Activated CD4-positive, alpha-beta T cell treated with anti-CD3 and anti-CD28 coated beads for 24 hours (primary cell): ENCODE results near the gene SEC11A.
"Not testable (repeated sequence)": the region's sequence is repeated elsewhere in the genome, so short reads cannot be mapped to it uniquely, and the experiment has no call there.

Experiments used
- DNase-seq, 2 donors: peaks; one replicate each; pipeline ENCODE4 v3.0.0-alpha.2; 2020; ENCODE audit warnings: low read depth in 2 of 2

SEC11A gene

DNA sequence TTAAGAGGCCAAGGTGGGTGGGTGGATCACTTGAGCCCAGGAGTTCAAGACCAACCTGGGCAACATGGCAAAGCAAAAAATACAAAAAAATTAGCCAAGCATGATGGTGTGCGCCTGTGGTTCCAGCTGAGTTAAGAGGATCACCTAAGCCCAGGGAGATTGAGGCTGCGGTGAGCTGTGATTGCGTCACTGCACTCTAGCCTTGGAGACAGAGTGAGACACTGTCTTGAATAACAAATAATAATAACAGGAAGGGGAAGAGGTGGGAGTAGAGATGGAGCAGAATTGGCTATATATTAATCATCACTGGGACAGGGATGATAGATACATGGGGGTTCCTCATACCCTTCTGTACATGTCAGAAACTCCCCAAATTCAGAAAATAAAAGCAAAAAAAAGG is 34.1 kb downstream of the SEC11A start:
- no peak for DNase-seq

DNA sequence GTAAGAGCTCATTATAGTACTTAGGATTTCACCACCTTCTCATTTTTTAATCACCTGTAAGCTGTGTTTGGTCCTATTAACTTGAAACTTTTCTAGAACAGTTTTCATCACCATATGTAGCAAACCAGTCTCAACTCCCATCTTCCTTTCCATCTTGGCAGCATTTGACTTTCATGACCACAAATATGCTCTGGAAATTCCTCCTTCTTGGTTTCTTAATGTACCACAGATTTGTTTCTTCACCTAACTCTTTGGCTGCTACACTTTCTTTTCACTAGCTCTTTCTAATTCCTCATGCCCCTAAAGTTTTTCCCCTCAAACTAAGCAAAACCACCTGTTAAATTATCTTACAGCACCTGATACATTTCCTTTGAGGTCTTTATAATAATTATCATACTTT is 44.7 kb downstream of the SEC11A start:
- DNase-seq: no peak

DNA sequence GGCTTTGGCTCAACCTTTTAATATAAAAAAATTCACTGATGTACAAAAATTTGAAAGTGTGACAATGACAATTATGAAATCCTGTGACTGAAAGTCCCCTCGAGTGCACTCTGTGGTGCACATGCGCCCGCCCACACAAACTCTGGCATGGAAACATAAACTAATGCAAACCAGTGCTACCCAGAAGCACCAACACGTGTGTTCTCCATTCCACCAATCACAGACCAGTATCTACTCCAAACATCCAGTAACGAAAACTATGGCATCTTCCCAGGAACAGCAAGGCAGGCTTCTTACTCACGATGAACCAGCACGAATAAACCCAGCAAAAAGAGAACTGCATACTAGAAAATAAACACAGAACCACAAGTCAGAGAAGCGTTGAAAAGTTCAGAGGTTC is 46.2 kb downstream of the SEC11A start:
- DNase-seq: peak; percentile 30 to 34

DNA sequence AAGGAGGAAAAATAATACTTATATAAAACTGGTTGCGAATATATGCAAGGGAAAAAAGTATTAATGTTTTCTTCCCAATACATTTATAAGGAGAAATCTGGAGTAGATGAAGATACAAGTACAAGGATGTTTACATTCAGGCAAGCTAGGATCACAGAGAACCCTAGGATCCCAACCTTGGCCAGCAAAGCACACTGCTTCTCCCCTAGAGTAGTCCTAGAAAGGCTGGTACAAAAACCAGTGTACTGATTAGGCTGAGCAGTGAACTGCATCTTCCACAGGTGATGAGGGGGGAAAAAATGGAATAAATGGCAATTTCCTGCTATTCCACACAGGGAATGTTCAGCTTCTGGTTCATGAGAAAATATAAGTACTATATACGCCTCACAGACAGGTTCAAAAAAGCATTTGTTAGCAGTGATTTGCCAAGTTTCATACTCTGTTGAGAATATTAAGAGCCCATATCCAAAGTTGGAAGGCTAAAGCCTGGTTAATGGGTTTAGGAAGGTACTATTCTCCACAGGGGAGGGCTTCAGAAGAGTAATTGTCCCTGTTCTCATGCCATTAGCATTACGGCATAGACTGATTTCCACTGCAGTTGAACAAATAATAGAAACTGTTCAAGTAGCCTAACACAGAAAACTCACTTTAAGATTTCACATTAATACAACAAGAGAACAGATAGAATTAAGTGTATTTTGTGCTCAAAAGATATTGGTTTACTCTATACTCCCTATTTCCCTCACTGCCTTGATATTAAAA is 47.5 kb downstream of the SEC11A start:
- no peak for DNase-seq

DNA sequence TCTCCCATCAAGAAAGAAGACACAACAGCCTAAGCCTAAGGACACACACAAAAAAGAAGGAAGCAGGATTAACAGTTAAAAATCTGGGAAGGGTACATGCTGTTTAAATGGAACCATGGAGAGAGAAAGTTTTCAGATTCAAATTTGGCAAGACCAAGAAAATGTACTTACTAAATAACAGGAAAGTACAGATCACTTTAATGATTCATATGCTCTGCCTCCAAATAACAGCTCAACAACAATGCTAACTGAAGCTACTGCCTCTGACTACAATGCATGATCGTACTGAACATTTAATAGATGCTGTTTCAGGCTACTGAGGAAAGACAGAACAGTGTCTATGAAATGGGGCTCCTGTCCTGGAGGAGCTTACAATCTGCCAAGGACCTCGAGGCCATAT is 49.6 kb downstream of the SEC11A start:
- DNase-seq: no peak

DNA sequence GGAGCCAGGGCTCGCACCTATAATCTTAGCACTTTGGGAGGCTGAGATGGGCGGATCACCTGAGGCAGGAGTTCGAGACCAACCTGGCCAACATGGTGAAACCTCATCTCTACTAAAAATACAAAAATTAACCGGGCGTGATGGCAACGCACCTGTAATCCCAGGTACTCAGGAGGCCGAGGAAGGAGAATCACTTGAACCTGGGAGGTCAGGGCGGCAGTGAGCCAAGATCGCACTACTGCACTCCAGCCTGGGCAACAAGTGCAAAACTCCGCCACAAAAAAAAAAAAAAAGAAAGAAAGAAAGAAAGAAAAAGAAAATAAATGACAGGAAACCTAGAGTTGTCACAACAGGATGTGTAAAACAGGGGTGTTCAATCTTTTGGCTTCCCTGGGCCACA is 54.9 kb downstream of the SEC11A start:
- no peak for DNase-seq

DNA sequence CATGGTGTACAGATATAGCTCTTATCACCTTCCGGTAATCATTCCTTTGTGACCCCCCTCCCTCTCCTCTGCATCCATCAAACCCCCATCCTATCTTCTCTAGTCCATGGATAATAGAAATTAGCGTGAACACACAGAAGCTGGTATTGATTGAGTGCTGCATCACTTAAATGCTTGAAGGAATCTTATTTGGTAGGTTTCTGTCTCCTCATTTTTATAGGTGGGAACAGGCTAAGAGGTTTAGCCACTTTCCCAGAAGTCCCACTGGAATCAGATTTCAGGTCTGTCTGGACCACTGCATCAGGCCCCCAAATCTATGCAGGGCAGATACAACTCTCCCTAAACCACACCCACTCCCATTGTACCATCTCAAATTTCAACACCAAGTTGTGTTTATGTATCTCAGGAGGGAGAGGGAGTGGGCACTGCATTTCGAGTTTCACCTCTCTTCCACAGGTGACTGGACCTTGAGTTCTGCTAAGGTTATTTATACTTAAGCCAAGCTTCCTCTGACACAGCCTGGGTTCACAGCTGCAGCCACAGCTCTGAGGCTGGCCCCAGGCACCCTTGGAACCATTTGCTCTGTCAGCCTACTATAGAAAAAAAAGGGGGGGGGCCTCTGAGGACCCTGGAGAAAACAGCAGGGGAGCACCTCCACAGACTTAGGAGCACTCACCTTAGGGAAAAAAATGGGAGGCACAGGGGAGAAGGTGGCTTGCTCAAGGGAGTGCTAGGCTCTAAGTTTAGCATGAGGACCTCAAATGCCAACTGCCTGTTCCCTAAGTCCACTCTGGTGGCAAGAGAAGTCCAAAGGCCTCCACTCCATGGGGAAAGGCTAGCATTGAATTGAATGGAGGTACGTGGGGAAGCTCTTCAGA is 55.8 kb downstream of the SEC11A start:
- DNase-seq: no peak

DNA sequence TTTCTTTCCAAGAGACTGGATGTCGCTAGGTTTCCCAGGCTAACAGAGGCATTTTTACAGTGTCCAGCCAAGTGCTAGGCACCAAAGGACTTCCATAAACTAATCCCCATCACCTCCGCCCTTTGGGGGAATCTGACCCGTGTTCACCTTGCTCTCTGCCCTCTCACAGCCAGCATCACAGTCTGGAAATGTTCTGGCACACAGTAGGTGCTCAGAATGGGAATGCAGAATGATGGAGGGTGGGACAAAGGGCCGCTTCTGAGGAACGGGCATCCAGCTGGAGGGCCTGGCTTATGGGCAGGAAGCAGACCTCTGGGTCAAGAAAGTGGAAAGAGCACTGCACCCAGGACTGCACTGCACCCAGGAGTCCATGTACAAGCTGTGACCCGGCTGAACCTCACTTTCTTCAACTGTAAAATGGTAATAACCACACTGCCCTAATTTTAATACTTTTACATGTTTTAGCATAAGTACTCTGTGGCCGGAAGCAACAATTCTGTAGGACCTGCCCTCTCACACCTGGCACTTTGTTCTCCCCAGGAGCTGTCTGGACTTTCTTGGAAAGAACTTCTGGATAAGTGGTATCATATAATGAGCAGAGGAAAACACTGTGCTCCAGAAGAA is 57.0 kb downstream of the SEC11A start:
- no peak for DNase-seq

DNA sequence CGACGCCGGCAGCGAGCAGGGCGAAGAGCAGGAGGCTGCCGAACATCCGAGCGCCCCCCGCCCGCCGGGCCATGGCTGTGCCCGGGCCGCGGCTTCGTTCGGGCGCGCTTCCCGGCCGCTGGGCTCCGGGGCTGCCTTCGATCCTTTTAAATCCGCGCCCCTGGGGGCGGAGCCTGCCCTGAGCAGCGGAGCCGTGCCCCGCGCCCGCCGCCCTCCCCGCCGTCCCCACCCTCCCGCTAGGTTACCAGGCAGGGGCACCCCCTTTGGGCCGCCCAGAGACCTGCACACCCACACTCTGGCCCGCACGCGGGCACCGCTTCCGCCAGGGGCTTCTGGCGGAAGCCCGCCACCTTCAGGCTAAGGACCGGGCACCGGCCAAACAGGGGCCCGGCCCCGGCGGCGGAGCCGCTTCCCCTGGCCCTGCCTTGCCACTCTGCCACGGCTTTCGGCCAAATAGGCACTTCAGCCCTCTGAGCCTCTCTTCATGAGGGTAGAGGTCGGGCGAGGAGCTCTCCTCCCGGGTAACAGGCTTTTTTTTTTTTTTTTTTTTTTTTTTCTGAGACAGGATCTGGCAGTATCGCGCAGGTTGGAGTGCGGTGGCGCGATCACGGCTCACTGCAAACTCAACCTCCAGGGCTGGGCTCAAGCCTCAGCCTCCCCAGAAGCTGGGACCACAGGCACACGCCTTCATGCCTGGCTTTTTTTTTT is 57.7 kb downstream of the SEC11A start, which contains the start of gene NMB:
Gene NMB, minus strand, starts transcription at position 120 of the 708 bp plus-strand sequence. Its CDS starts 47 bp downstream, at position 73.
- DNase-seq: peak; percentile 63 to 72

DNA sequence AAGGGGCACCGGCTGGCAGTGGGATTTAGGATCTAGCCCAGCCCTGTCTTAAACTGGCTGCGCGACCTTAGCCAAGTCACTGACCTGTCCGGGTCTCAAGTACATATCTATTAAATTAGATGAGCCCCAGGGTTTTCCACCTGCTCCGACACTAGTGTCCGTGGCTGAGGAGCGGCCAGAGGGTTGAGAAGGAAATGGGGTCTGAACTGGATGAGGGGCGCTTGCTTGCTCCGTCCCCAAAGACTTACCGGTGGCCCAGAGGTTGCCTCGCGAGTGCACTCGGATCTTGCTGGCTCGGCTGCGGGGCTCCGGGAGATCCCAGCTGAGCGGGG is 58.2 kb downstream of the SEC11A start:
- no peak for DNase-seq

DNA sequence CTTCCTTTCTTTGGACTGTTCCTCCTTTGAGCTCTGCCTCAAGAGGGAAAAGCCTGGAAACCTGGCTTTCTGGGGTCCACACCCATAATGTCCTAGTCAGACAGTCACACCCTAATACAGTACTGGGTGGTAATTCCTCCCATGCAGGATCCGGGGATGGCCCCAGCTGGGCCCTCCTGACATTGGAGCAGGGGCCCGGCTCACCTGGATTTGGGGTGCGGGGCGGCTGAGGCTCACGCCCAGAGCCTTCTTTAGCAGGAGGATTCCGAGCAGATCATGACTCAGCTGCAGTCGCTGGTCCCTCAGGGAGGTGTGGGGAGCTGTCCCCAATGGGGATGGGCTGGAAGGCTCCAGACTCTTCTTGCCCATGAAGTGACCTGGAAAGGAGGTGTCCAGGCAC is 59.0 kb downstream of the SEC11A start:
- no peak for DNase-seq

DNA sequence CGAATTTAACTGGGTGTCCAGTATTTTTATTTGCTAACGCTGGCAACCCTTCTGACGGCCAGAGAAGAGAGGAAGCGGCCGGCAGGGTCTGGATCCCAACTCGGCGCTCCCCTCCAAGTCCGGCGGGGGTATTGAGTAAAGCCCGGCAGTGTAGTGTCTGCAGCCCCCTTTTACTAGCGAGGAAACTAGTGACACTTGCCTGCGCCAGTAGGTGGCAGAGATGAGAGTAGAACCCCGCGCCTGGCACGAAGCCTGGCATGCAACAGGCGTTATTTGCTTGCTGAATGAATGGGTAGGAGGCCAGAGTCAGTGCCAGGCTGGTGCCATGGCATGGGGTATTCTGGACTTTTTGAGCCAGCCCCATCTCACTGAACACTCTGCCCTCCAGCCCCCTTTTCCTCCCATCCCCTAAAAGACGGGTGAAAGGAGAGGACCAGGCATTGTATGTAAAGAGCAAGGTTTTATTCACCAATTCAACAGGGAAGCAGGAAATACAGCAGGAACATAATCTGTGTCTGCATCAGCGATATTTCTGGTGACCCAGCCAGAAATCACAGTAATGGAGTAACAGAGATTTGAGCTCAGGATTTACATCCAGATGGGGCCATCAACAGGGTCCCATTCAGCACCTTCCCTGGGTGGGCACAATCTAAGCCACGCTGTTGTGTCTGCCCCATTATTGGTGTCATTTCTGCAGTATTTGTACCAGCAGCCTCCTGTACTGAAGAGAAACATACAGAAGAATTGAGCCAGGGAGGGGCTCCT is 61.1 kb downstream of the SEC11A start:
- peak; percentile 64 to 65 for DNase-seq

DNA sequence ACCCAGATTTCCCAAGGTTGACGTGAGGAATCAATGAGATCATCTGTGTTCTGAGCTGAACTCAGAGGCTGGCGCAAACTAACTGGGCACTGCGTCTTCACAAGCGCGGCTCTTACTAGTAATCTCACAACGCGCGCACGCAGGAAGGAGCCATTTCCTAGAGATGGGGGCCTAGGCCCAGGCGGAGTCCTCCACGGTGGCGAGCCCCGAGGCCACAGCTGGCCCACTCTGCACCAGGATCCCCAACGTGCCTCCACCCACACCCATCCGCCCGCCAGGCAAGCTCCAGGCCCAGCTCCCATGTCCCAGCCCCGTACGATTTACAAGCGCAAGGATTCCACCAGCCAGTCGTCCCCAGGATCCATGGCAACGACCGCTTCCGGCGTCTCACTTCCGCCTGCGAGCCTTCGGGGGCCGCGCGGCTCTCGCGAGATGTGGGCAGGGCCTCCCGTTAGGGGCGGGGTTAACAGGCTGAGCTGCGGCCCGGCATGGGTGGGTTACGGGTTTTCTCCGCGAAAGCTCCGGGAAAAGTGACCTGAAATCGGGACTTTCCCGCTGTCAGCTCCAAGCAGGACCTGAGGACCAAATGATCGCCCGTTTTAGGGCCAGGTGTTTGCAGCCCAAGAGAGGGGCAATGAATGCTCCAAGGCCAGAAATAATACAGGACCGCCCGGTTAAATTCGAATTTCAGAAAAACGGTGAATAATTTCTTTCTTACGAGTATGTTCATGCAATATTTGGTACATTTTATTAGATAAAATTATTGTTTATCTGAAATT is 61.8 kb downstream of the SEC11A start, which contains the start of gene WDR73:
Gene WDR73, minus strand, starts transcription at position 374 of the 779 bp plus-strand sequence. Its CDS starts 9 bp downstream, at position 365.
- peak; percentile 95 to 97 for DNase-seq

DNA sequence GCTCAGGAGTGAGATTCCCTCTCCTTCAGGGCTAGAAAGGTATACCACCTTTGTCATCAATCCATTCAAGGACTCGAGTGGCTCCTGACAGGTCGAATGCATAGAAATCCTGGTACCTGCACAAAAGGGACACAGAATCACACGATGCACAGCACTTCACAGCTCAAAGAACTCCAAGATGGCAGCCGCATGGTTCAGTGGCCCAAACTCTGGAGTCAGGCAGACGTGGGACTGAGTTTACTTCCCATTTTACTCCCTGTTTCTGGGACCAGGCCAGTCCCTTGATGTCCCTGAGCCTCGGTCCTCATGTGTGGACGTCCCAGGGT is 62.4 kb downstream of the SEC11A start:
- DNase-seq: no peak

DNA sequence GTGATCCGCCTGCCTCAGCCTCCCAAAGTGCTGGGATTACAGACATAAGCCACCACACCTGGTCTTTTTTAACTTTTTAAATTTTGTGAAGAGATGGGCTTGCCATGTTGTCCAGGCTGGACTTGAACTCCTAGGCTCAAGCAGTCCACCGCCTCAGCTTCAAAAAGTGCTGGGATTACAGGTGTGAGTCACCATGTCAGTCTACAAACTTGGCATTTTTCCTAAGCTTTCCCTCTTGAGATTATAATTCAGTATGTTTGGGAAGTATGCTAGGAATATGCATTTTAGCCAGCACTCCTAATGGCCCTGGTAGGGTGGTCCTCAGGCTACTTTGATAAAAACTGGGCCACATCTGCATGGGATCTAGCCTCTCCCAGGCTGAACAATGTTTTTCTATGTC is 66.2 kb downstream of the SEC11A start:
- DNase-seq: no peak

DNA sequence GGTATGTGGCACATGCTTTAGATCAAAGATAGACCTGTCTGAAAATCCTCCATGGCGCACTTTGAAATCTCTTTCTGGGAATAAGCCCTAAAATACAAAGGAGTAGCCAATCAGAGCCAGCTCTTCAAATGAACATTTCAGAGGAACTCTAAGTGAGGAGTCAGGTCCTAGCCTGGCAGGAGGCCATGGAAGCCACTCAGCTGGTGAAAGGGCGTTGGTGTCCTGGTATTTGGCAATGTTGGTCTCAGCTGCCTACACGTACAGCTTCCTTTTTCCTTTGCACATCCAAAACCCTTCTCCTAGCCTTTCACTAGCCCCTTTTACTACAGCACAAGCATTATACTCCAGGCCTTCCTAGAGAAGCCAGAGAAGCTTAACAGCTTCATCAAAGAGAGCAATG is 67.4 kb downstream of the SEC11A start:
- no peak for DNase-seq

DNA sequence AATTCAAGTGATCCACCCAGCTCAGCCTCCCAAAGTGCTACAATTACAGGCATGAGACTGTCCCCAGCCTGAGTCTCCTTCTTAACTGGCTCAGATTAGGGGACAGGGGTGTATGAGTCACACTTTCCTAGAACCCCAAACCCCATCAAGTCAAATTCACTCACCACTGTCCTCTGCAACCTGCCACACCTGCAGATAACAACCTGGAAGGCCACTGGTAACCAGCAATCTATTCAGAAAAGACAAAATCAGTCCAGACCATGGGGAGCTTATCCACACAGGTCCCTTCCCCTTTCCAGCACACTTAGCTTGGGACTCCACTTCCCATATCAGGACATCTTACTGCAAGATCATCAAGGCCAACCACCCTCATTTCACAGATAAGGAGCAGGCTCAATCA is 68.2 kb downstream of the SEC11A start:
- DNase-seq: no peak

DNA sequence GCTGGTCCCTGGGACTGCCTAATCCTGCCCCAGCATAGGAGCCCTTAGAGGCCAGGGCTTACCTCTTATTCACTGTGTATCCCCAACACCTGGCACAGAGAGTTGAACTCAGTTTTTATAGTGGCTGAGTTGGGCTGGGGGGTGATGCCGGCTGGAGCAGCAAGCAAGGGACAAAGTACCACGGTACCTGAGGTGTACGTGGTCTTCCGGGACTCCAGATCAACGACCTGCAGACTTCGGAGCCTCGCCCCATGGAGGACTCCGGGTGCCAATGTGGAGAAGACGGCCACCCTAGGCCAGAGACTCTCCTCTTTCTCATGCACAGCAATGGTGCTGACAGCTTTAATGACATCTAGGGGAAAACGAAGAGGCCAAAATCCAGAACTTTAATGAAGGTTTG is 69.9 kb downstream of the SEC11A start:
- DNase-seq: no peak

DNA sequence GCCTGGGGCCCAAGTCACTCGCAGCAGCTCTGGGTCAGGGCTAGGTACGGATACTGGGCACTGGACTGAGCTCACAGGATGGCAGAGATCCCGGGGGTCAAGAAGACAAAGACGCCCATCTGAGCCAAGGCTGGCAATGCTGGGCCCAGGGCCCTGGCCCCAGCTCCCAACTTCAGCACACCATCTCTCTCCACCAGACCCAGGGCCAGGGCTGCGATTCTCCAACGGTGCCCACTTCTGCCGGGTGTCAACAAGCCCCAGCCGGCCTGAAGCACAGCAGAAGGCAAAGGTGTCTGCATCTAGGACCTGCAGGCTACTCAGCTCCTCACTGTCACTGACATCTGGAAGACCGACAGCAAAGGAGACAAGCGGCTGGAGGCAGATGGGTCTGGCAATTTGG is 70.4 kb downstream of the SEC11A start:
- DNase-seq: no peak

DNA sequence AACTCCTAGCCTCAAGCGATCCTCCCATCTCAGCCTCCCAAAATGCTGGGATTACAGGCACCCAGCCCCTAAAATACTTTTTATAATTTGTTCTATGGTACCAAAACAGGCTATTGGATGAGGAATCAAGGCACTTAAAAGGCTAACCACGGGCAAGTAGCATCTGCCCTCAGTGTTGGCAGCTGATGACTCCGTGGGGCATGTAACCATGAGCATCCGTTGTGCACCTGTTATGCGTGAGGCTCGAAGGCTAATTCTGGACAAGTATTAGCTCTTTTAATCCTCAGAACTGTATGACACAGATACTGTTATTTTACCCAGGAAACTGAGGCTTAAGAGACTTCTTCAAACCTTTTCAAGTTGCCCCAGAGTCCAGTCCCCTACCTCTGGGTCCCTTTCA is 72.1 kb downstream of the SEC11A start:
- DNase-seq: no peak

DNA sequence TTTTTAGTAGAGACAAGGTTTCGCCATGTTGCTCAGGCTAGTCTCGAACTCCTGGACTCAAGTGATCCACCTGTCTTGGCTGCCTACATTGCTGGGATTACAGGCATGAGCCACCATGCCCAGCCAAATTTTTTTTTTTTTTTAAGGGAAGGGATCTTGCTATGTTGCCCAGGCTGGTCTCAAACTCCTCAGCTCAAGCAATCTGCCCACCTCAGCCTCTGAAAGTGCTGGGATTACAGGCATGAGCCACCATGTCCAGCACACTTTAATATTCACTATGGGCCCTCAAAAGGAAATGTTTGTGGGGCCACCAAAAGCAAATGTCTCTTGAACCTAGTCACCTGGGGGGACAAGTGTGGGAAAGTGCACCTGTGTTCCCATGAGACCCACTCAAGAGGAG is 73.3 kb downstream of the SEC11A start:
- not testable (repeated sequence) for DNase-seq
